ENCODE measurements around the gene TBC1D17.

The TBC1D17 gene

DNA sequence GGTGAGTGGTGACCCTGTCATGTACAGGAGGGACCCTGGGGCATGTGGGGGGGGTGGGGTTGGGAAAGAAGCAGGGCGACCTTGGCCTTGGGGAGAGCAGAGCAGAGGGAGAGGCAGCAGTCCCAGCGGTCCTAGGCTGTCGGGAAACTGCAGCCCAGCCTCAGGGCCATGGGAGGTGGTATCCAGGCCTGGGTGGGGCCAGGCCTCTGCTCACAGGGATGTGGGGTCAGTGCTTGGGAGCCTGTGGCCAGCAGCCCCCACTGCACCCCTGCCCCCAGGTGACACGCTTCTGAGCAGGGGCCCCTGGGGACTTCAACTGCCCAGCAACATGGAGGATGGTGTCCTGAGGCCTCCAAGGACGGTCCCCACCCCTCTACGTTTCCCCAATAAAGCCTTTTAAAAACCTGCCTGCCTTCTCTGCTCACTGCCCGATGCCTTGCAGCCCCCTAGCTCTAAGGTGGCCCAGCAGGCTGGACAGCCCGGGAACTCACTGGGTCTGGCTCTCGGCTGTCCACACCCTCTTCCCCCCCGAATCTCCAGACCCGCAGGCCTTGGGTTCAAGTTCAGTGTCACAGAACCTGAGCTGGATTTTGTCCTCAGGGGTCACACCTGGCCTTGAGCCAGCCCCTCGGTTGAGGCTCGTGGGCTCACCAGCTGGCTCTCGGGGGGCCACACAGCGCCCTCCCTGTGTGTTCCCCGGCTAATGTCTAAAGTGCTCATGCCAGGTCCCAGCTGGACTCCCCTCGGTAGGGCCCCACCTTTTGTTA is 17.0 kb upstream of the TBC1D17 start:
- FAIRE-seq = no peak
- DNase-seq (ENCODE audit: low spot score) = no peak

DNA sequence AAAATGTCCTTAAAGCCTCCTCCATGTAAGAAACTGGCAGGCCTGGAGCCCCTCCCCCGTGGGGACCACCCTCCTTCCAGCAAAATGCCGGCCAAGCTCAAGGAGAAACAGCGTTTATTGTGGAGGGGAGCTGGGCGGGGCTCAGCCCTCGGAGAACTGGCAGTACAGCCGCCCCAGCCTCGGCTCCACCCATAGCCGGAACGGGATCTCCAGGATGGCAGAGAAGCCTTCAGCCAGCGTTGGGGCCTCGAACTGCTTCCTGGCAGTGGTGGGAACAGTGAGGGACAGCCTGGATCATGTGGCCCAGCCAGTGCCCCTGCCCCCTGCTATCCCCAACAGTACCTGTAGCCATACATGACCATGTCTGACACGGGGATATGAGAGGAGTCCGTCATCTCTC is 16.4 kb upstream of the TBC1D17 start:
- FAIRE-seq = no peak
- no peak for DNase-seq (ENCODE audit: low spot score)

DNA sequence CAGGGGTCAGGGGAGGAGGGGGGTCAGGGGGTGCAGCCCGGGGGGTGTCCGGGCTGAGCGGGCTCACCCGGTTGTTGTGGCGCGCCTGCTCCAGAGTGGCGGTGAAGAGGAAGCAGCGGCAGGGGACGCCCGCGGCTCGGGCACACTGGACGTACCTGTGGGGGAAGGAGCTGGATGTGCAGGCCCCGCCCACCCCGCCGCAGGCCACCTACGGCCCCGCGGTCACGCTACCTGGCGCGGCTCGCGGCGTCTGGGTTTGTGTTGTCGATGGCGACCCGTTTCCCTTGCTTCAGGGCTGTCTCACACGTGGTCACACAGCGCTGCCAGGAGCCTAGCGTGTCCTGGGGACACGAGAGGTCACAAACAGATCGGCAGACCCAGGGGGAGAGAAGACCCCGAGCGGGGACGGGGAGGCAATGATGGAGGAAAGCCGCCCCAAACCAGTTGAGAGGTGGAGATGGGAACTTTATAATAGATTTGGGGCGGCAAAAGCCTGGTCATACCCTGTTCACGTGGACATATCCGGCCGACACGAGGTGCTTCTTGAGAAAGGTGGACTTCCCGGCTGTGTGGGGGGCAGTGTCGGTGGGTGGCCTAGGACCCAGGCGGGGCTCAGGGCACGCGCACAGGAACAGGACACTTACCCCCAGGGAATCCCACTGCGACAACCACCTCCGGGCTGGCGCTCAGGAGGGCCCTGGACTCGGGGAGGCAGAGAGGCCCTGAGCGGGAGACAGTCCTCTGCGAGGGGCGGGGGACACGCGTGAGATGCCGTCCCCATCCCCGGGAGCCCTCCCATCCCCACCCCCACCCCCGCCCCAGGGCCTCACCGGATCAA is 15.7 kb upstream of the TBC1D17 start:
- no peak for FAIRE-seq
- DNase-seq (ENCODE audit: low spot score) = no peak

DNA sequence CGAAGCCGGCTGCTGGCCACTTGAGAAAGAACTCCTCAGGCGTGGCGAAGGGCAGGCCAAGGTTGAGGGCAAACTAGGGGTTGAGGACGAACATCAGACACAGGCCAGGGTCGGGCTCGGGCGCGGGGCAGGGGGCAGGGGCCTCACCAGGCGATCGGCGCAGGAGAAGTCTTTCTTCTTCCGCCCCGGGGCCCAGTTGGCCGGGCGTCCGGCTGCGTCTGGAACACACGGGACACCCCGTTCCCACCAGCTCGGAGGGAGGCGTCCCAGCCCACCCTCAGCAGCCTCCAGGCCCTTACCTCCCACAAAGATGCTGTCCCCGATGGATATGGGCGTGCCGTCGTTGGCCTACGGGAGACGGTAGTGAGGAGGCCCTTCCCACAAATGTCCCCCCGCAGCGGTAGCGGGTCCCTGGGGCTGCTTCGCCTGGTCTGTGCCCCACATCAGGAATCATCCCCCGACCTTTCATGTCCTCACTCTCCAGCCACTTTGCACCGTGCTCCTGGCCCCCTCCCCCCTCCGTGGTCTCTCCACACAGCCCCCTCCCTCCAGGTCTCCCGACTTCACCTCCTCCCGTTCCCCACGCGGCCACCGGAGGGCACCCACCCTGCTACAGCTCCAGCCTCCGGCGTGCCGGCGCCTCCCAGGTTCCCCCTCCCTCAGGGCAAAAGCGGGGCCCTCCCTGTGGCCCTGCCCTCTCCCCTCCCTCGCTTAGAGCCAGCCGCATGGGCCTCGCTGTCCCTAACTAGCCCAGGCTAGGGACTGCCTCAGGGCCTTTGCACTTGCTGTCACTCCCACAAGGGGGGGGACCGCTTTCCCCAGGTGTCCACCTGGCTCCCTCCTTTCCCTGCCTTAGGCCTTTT is 14.9 kb upstream of the TBC1D17 start:
- FAIRE-seq (no peak), DNase-seq (ENCODE audit: low spot score) (no peak)

- FAIRE-seq (no peak), DNase-seq (ENCODE audit: low spot score) (no peak)
Measured at GRCh38 chr19:49863254-49863934, 14.1 kb upstream of the TBC1D17 start.

- FAIRE-seq = no peak
- no peak for DNase-seq (ENCODE audit: low spot score)
Measured at GRCh38 chr19:49863935-49864320, 13.6 kb upstream of the TBC1D17 start.

DNA sequence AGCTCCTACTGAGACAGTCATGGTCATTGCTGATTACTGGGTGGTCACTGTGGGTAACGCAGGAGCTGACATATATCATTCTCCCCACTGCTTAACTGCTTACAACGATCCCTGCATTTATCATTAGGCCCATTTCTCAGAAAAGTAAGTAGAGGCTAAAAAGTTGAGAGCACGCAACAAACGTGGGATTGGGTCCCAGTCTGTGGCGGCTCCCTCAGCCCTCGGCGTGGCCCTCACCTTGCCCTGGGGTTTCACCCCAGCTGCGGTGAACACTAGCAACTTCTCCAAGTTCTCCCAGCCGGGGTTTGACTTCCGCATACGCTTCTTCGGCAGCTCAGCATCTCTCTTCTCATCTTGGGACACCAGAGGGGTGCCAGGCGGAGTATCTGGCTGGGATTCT is 12.6 kb upstream of the TBC1D17 start:
- DNase-seq (ENCODE audit: low spot score) = no peak
- no peak for FAIRE-seq

DNA sequence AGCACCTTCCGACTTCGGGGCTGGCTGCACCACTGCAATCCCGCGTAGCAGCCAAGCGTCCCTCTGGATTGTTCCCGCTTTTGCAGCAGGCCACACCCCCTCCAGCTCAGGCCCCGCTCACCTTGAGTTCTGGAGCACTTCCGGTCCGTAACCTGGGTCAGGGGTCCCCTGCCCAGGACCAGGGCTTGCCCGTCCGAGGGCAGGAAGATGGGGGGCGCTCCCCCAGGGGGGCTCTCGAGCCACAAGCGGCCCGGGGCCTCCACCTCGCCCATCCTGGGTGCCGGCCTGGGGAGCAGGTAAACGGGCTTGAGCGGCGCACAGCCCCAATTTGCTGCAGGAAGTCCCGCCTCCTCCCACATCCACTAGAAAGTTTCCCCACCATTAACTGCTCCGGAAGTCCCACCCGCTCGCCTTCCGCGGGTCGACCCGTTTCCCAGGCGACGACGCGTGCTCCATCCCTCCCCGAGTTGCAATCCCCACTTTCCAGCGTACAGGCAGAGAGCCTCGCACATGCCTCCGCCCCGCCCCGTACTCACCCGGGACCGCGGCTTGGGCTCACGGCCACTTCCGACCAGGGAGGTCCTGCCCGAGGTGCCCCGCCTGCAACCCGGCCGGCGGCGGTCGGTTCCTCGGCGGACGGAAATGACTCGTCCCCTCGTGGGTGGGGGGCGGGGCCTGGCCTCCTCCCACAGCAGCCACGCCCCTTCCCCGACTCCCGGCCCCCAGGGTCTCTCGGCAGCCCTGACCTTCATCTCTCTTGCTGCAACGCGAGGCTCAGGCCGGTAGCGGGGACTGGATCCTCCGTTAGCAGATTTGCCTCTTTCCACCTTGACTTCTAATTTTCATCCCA is 10.3 kb upstream of the TBC1D17 start, which contains the start of gene PNKP:
PNKP (minus strand) TSS at position 644 of the 850 bp plus-strand sequence; CDS start at position 272, 372 bp downstream.
- FAIRE-seq = peak; percentile 4

DNA sequence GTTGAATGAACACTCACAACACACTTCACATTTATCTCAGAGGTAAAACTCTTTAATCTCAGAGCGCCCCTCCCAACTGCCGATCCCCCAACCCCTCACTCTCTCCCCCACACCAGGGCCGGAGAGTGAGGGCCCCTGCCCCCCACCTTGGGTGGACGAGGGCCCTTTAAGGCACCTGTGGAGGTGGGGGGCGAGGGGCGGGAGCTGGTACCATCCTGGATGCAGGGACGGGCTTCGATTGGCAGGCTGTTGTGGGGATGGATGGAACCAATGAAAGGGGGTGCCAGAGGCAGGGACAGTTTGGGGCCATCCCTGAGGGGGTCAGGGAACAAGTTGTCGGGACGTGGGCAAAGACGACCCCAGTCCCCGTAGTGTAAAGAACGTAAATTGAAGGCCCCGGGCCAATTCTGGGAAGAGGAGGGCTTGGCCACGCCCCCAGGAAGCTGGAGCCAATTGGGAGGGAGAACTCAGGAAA is 8.5 kb upstream of the TBC1D17 start:
- FAIRE-seq (no peak), DNase-seq (ENCODE audit: low spot score) (no peak)

More for the DNA sequence above, 10.3 kb upstream of the TBC1D17 start, which contains the start of gene PNKP:
- peak; percentile 77 for DNase-seq (ENCODE audit: low spot score)

GRCh38 chr19:49869484-49870308 is 7.8 kb upstream of the TBC1D17 start:
- FAIRE-seq = peak; percentile 97
- peak; percentile 99 for DNase-seq (ENCODE audit: low spot score)

GRCh38 chr19:49870309-49870901 is 7.1 kb upstream of the TBC1D17 start:
- DNase-seq (ENCODE audit: low spot score) (no peak), FAIRE-seq (no peak)

DNA sequence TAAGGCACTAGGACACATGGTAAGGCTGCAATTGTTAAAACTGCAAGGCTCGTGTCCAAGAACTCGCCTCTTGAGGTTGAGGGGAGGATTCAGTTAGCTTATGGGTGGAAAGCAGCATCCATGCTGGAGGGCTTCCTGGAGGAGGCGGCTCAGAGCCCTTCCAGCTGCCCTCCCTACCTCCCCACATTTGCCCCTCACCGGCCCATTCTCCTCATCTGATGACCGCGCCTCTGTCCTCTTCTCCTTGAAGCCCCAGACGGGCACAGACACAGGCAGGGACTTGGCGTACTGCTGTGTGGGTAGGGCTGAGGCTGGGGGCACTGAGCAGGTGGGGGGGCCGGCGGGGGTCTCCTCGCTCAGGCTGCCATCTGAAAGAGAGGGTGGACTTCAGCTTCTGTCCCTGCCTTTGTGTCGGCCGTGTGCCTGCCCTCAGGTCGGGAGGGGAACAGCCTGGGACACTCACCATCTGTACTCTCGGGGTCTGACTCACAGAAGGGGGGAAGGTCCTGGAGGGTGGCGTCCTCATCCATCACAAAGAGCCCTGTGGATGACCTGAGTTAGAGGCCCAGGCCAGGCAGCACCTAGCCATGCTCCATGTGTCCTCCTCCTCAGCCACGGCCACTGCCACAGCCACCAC is 6.0 kb upstream of the TBC1D17 start:
- DNase-seq (ENCODE audit: low spot score) = no peak
- FAIRE-seq = no peak

DNA sequence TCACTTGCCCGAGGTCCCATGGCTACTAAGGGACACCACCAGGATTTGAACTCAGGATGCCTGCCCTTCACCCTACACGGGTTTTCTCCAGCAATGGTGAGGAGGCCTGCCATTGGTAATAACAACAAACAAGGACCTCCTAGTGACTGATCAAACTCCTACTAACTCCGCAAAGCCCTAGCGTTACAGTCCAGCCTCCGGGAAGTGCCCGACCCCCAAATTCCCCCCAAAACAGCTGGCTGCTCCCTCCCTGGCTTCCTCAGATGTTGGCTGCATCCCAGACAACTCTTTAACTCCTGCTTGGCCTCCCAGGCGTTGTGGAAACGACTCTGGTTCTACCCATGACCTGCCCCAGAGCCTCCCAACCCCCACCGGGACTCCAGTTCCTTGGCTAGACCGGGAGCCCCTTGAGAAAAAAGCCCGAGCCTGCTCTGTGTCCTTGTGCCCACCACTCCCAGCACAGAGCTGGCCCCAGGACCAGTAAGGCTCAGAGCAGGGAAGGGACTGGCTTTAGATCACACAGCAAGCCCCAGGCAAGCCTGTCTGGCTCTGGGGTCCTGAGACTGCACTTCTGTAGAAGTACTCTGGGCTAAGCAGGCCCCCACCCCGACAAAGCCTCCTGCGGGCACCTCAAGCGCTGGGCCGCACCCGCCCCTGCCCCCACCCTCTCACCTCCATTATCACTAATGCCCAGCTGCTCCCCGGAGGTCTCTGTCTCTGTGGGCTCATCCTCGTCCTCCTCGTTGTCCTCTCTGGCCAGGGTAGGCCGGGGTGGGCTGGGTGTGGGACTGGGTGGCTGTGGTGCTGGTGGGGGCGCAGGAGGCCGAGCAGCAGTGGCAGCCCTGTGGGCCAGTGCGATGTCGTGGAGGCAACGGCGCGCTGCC is 5.0 kb upstream of the TBC1D17 start:
- no peak for DNase-seq (ENCODE audit: low spot score)
- no peak for FAIRE-seq

GRCh38 chr19:49873129-49873521 is 4.4 kb upstream of the TBC1D17 start:
- DNase-seq (ENCODE audit: low spot score) (no peak), FAIRE-seq (no peak)

GRCh38 chr19:49873834-49874233 is 3.7 kb upstream of the TBC1D17 start:
- no peak for FAIRE-seq

DNA sequence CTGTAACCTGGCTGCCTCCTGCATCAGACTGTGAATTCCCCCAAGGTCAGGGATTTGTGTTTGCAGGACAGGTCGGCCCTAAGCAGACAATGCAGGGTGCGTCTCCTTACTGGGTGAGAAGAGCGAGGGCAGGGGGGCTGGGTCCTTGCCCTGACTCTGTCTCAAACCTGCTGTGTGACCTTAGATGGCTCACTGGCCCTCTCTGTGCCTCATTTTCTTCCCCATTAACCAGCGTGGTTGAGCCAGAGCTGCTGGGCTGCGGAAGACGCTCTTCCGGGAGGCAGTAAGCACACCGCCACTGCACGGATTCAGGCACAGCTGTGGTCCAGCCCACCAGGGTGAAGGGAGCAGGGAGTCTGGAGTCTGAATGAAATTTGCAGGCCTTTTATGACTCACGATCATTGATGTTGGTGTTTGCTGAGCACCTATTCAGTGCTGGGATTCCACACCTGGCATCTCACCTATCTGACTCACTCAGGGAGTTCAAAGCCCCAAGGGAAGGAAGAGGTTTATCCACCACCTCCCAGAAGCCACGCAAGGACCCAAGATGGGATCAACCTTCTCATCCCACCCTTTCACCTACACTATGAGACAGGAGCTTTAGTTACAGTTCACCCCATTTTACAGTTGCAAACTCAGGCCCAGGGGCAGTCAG is 2.9 kb upstream of the TBC1D17 start:
- DNase-seq (ENCODE audit: low spot score) (no peak), FAIRE-seq (no peak)

More at GRCh38 chr19:49873834-49874233, 3.7 kb upstream of the TBC1D17 start:
- no peak for DNase-seq (ENCODE audit: low spot score)

DNA sequence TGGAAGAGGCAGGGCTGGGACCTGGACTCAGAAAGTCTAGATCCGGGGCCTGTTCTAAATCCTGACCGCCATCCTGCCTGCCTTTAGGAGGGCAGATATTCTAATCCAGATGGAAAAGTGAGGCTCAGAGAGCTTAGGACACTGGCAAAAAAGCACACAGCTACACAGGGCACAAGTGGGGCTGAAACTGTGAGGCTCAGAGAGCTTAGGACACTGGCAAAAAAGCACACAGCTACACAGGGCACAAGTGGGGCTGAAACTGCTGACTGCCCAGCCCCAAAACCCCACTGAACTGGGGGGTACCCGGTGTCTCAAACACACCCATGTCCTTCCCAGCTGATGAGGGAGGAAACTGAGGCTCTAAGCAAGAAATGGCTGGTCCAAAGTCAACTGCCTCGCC is 2.3 kb upstream of the TBC1D17 start:
- no peak for DNase-seq (ENCODE audit: low spot score)
- FAIRE-seq = no peak

Measured in RCC 7860 (cell line).